Activated gamma-delta T cell treated with Interleukin-2 at 50 U/mL for 16 hours (primary cell): ENCODE measurements around the gene CSTB.

Experiments
- DNase-seq: peaks from one replicate; pipeline ENCODE4 v3.0.0-alpha.2; 2020

Gene CSTB

GRCh38 chr21:43726686-43727518 is 49.2 kb downstream of the CSTB start:
- DNase-seq: no peak
